ENCODE measurements around the gene EFHD2. TPM values are rescaled to one million over a fixed set of nuclear protein-coding genes. Genes with fewer than 3 reads are reported as not detected.

Gene EFHD2
- total and polyA plus RNA-seq, 2 experiments from 2014 or later, result 43.9 to 58.2 TPM

GRCh38 chr1:15451014-15451722, 41.5 kb downstream of the EFHD2 start:
- TF ChIP-seq CTCF (IDR thresholded peaks at IDR 0.05; ENCODE audit: low read depth, low read length), result no peak
- H3K27ac ChIP-seq, result no peak overlapping the region
- no peak for DNase-seq (ENCODE audit: low read depth in 1 of 2, low spot score in 1 of 2)

GRCh38 chr1:15452216-15452615, 42.5 kb downstream of the EFHD2 start:
- no peak for DNase-seq (ENCODE audit: low read depth in 1 of 2, low spot score in 1 of 2)

More at GRCh38 chr1:15451014-15451722, 41.5 kb downstream of the EFHD2 start:
- Histone ChIP-seq H3K4me3 (no peak overlapping the region), H3K4me1 (ENCODE audit: low read depth) (no peaks in the 10 kb centered on the region), H3K36me3 (no peaks in the 10 kb centered on the region), H3K27me3 (no peaks in the 10 kb centered on the region), H3K9me3 (ENCODE audit: low read depth) (no peaks in the 10 kb centered on the region)

GRCh38 chr1:15452866-15453571, 43.3 kb downstream of the EFHD2 start:
- H3K36me3 ChIP-seq, result no peaks in the 10 kb centered on the region
- DNase-seq (ENCODE audit: low read depth in 1 of 2, low spot score in 1 of 2), result peak in 1 of 2 donors; percentile 21
- no peak overlapping the region for H3K4me3 ChIP-seq
- H3K9me3 ChIP-seq (ENCODE audit: low read depth), result no peaks in the 10 kb centered on the region
- peaks cover under 1% of the 10 kb centered on the region for H3K4me1 ChIP-seq (ENCODE audit: low read depth)
- H3K27me3 ChIP-seq, result no peaks in the 10 kb centered on the region
- TF ChIP-seq CTCF (IDR thresholded peaks at IDR 0.05; ENCODE audit: low read depth, low read length), result no peak
- H3K27ac ChIP-seq, result no peak overlapping the region

More at GRCh38 chr1:15452216-15452615, 42.5 kb downstream of the EFHD2 start:
- Histone ChIP-seq H3K36me3 (no peaks in the 10 kb centered on the region), H3K27ac (no peak overlapping the region), H3K4me3 (no peak overlapping the region), H3K27me3 (no peaks in the 10 kb centered on the region), H3K9me3 (ENCODE audit: low read depth) (no peaks in the 10 kb centered on the region), H3K4me1 (ENCODE audit: low read depth) (no peaks in the 10 kb centered on the region)
- no peak for TF ChIP-seq CTCF (IDR thresholded peaks at IDR 0.05; ENCODE audit: low read depth, low read length)

GRCh38 chr1:15453734-15454133, 44.0 kb downstream of the EFHD2 start:
- TF ChIP-seq CTCF (IDR thresholded peaks at IDR 0.05; ENCODE audit: low read depth, low read length), result no peak

GRCh38 chr1:15454256-15454655, 44.6 kb downstream of the EFHD2 start:
- Histone ChIP-seq H3K4me1 (ENCODE audit: low read depth) (peaks cover 6% of the 10 kb centered on the region), H3K9me3 (ENCODE audit: low read depth) (no peaks in the 10 kb centered on the region), H3K4me3 (no peak overlapping the region), H3K36me3 (no peaks in the 10 kb centered on the region), H3K27ac (no peak overlapping the region), H3K27me3 (no peaks in the 10 kb centered on the region)
- peak in 1 of 2 donors; percentile 65 for DNase-seq (ENCODE audit: low read depth in 1 of 2, low spot score in 1 of 2)
- TF ChIP-seq CTCF (IDR thresholded peaks at IDR 0.05; ENCODE audit: low read depth, low read length), result no peak

More at GRCh38 chr1:15453734-15454133, 44.0 kb downstream of the EFHD2 start:
- Histone ChIP-seq H3K27ac (no peak overlapping the region), H3K27me3 (no peaks in the 10 kb centered on the region), H3K4me3 (no peak overlapping the region), H3K4me1 (ENCODE audit: low read depth) (peaks cover 6% of the 10 kb centered on the region), H3K9me3 (ENCODE audit: low read depth) (no peaks in the 10 kb centered on the region), H3K36me3 (no peaks in the 10 kb centered on the region)
- DNase-seq (ENCODE audit: low read depth in 1 of 2, low spot score in 1 of 2), result no peak

All from cardiac muscle cell (in vitro differentiated cells and primary cell).